Sigmoid colon (tissue), 7 donors: ENCODE results near the gene FAM168A. TPM values are rescaled to one million over a fixed set of nuclear protein-coding genes. Genes with fewer than 3 reads are reported as not detected.

Source experiments
- DNase-seq: peaks from one replicate; pipeline ENCODE4 v3.0.0-alpha.2; 2019
- H3K27ac ChIP-seq, 4 donors: fragments of 200-600 bp; sonication (generic); one replicate each; pipeline ENCODE4 v1.5.1; 2016 to 2019; ENCODE audit warnings: mild to moderate bottlenecking in 1 of 4
- H3K27me3 ChIP-seq, 3 donors: fragments of 200-600 bp; sonication (generic); one replicate each; pipeline ENCODE4 v1.5.1; 2019; ENCODE audit warnings: mild to moderate bottlenecking in 1 of 3
- H3K36me3 ChIP-seq, 4 donors: fragments of 200-600 bp; sonication (generic); one replicate each; pipeline ENCODE4 v1.5.1; 2016 to 2019
- H3K4me1 ChIP-seq, 4 donors: fragments of 200-600 bp; sonication (generic); one replicate each; pipeline ENCODE4 v1.5.1; 2017 to 2019
- H3K4me3 ChIP-seq, 4 donors: fragments of 200-600 bp; sonication (generic); one replicate each; pipeline ENCODE4 v1.5.1; 2017 to 2019; ENCODE audit warnings: mild to moderate bottlenecking in 2 of 4, moderate library complexity in 1 of 4
- H3K9me3 ChIP-seq, 4 donors: fragments of 200-600 bp in 3 of 4; sonication (generic) in 3 of 4; one replicate each; pipeline versions ENCODE4 v1.5.1 to v1.6.1; 2013 to 2019
- CTCF ChIP-seq, 4 experiments: fragments of 450-650 bp in 3 of 4; fragments of 200-600 bp in 1 of 4; IDR thresholded peaks; one replicate each; pipeline ENCODE4 v1.5.1; 2016 to 2019; ENCODE audit warnings: antibody characterized with exemption in 4 of 4, mild to moderate bottlenecking in 3 of 4, moderate library complexity in 2 of 4
- EP300 ChIP-seq, 4 donors: sonication (generic); formaldehyde crosslinking; IDR thresholded peaks; one replicate each; pipeline ENCODE4 v1.6.1; 2017; ENCODE audit warnings: antibody characterized with exemption in 4 of 4
- POLR2A ChIP-seq, 2 donors: fragments of 450-650 bp; IDR thresholded peaks; one replicate each; pipeline ENCODE4 v1.6.1; 2016; ENCODE audit warnings: antibody characterized with exemption in 2 of 2, mild to moderate bottlenecking in 2 of 2, moderate library complexity in 2 of 2
- POLR2AphosphoS5 ChIP-seq, 4 donors: sonication (generic); formaldehyde crosslinking; IDR thresholded peaks; one replicate each; pipeline ENCODE4 v1.6.1; 2017; ENCODE audit warnings: antibody characterized with exemption in 4 of 4
- WGBS, 2 donors: extraction: QIAGEN DNeasy Blood & Tissue Kit; methylation state at CpG; one replicate each; pipeline ENCODE4 v1.1.7; 2013; 5-methylcytosine and 5-hydroxymethylcytosine counted together
- intact Hi-C: fragments of 100-400 bp; cut with DNase I; formaldehyde crosslinking; loops from one replicate; pipeline ENCODE4 v1.15.1; 2023
- polyA plus RNA-seq, 3 donors: library from polyadenylated mRNA; stranded (reverse); fragments of 200-250 nt; gene quantifications; one replicate each; pipeline ENCODE4 v1.2.3, GENCODE V29; 2013
- total RNA-seq, 4 donors: library from RNA; depleted of rRNA; stranded (reverse); fragments of >200 nt; gene quantifications; one replicate each; pipeline ENCODE4 v1.1.0, GENCODE V29; 2016
- donor health status: healthy with polysubstance abuse.
- donor health status: Bipolar disorder and iron deficiency.
- donor health status: healthy.

FAM168A gene
- total and polyA plus RNA-seq, 7 donors, result 3.6 to 37.7 (median 20.7) TPM

GRCh38 chr11:73547706-73548595 lies 50.0 kb downstream of the FAM168A start:
- Histone ChIP-seq H3K27me3 (no peaks in the 10 kb centered on the region), H3K9me3 (no peaks in the 10 kb centered on the region), H3K36me3 (no peaks in the 10 kb centered on the region), H3K4me1 (peaks cover 0 to 10% (median 7%) of the 10 kb centered on the region in 4 donors), H3K4me3 (no peak overlapping the region), H3K27ac (no peak overlapping the region)
- DNase-seq, result no peak
- 94 to 96% methylated on average over 2 of the region's 2 CpGs for WGBS, 2 donors
- intact Hi-C loops, result no loop called here
- TF ChIP-seq EP300 (IDR thresholded peaks at IDR 0.05) (no peak), POLR2A (IDR thresholded peaks at IDR 0.05) (no peak), POLR2AphosphoS5 (IDR thresholded peaks at IDR 0.05) (no peak), CTCF (IDR thresholded peaks at IDR 0.05) (no peak)

DNA sequence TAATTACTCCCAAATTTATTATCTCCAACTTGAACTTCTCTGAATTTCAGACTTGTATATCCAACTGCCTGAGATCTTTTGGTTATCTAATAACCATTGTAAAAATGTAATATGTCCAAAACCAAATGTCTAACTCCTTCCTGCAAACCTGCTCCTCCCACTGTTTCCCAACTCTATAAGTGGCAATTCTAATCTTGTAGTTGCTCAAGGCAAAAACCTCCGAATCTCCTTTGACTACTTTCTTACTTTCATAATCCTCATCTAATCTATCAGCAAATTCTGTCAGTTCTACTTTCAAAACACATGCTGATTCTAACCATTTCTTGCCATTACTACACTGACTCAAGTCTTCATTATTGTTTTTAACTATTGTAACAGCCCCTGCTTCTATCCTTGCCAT lies 55.7 kb downstream of the FAM168A start:
- no peak overlapping the region for H3K27ac ChIP-seq
- WGBS, 2 donors, result 79% methylated on average over 1 of the region's 1 CpG
- intact Hi-C loops, result no loop called here

DNA sequence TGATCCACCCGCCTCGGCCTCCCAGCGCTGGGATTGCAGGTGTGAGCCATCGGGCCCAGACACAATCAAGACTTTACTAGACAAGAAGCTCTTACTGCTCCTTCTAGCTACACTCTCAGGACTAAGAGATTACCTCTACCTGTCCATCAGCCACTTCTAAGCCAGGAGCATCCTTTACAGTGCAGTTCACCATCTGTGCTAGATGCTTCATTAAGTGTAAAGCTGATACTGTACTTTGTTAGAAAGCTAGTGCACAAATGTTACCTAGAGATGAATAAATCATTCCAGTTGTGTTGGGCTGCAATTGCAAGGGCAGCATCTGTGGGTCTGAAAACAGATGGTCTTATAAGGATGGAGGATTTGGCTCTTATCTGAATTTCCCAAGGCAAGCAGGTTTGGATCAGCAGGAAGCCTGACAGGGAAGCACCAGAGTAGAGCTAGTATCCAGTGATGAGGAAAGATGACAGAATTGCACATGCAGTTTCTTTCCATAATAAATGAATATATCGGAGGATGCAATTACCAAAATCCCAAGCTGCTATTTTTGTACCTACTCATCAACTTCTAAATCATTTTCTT lies 58.3 kb downstream of the FAM168A start:
- Histone ChIP-seq H3K27me3 (no peaks in the 10 kb centered on the region), H3K27ac (no peak overlapping the region), H3K4me1 (peaks cover 0 to 9% (median 4%) of the 10 kb centered on the region in 4 donors), H3K9me3 (no peaks in the 10 kb centered on the region), H3K36me3 (no peaks in the 10 kb centered on the region), H3K4me3 (no peak overlapping the region)
- intact Hi-C loops, result no loop called here
- DNase-seq, result no peak
- TF ChIP-seq EP300 (IDR thresholded peaks at IDR 0.05) (no peak), POLR2AphosphoS5 (IDR thresholded peaks at IDR 0.05) (no peak), POLR2A (IDR thresholded peaks at IDR 0.05) (no peak), CTCF (IDR thresholded peaks at IDR 0.05) (no peak)
- WGBS, 2 donors, result 97% methylated on average over 5 of the region's 5 CpGs

More for the DNA sequence above, 55.7 kb downstream of the FAM168A start:
- DNase-seq, result no peak
- Histone ChIP-seq H3K27me3 (no peaks in the 10 kb centered on the region), H3K9me3 (no peaks in the 10 kb centered on the region), H3K4me1 (peaks cover 0 to 9% (median 4%) of the 10 kb centered on the region in 4 donors), H3K36me3 (no peaks in the 10 kb centered on the region), H3K4me3 (no peak overlapping the region)
- TF ChIP-seq EP300 (IDR thresholded peaks at IDR 0.05) (no peak), POLR2AphosphoS5 (IDR thresholded peaks at IDR 0.05) (no peak), CTCF (IDR thresholded peaks at IDR 0.05) (no peak), POLR2A (IDR thresholded peaks at IDR 0.05) (no peak)

- no peak overlapping the region for H3K27ac ChIP-seq
- H3K4me3 ChIP-seq, result no peak overlapping the region
- TF ChIP-seq EP300 (IDR thresholded peaks at IDR 0.05) (no peak), POLR2A (IDR thresholded peaks at IDR 0.05) (no peak), POLR2AphosphoS5 (IDR thresholded peaks at IDR 0.05) (no peak), CTCF (IDR thresholded peaks at IDR 0.05) (no peak)
- H3K27me3 ChIP-seq, result no peaks in the 10 kb centered on the region
- H3K4me1 ChIP-seq, result peaks cover 0 to 9% (median 4%) of the 10 kb centered on the region in 4 donors
- no peak for DNase-seq
- intact Hi-C loops, result no loop called here
- 23 to 25% methylated on average over 1 of the region's 1 CpG for WGBS, 2 donors
- H3K36me3 ChIP-seq, result no peaks in the 10 kb centered on the region
- no peaks in the 10 kb centered on the region for H3K9me3 ChIP-seq
Observed at GRCh38 chr11:73538381-73538872, 59.5 kb downstream of the FAM168A start.
